Mammary epithelial cell (primary cell): Measurements from ENCODE around the gene DKK3.

ENCODE experiments used
- CTCF ChIP-seq, 2 donors: IDR thresholded peaks in 1 of 2; conservative IDR thresholded peaks in 1 of 2; 2 replicates each; pipeline ENCODE4 v1.5.1; 2011 to 2012; ENCODE audit warnings: inconsistent platforms in 2 of 2, low read length in 2 of 2, mild to moderate bottlenecking in 2 of 2, control low read depth in 1 of 2, low read depth in 1 of 2; ENCODE audit not compliant: insufficient read depth in 1 of 2; ENCODE audit errors: extremely low read depth in 1 of 2
- EZH2 ChIP-seq: IDR thresholded peaks from 2 replicates; pipeline ENCODE4 v1.6.1; 2012; ENCODE audit warnings: low read length, inconsistent platforms, borderline replicate concordance

GRCh38 chr11:11982461-11982860 is 26.0 kb downstream of the DKK3 start:
- TF ChIP-seq CTCF (conservative IDR thresholded peaks at IDR 0.05 in 1 of 2, IDR thresholded peaks at IDR 0.05 in 1 of 2; ENCODE audit: extremely low read depth in 1 of 2, insufficient read depth in 1 of 2, low read depth in 1 of 2, low read length in 2 of 2) = no peak
- TF ChIP-seq EZH2 = no peak
